ENCODE results near the gene UBA5.

UBA5 gene

DNA sequence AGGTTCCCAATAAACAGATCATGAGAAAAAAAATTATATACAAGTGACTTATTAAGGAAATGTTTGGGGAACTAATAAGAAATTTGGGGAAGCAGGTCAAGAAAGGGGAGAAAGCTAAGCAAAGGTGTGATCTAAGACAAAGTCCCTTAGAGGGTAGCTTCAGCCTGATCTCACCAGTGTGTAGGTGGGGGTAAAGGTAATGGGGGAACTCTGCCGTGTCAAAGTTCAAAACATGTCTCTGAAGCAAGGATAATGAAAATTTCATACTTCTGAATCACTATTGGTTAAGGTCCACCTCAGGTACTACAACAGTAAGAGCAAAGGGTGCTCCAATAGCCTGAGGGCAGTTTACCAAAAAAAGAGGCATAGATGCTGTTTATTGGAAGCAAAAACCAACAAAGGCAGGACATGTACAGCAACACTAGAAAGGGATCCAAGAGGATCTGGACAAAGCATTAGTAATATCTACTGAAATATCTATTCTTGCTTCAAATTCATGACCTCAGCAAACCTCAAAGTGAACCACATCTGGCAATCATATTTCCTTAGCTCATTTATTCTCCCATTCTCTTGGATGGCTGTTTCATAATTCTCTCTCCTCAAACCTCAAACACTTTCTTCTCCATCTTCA lies 7.4 kb upstream of the UBA5 start:
- H3K9ac ChIP-seq (ENCODE audit: low read length), result no peak overlapping the region

DNA sequence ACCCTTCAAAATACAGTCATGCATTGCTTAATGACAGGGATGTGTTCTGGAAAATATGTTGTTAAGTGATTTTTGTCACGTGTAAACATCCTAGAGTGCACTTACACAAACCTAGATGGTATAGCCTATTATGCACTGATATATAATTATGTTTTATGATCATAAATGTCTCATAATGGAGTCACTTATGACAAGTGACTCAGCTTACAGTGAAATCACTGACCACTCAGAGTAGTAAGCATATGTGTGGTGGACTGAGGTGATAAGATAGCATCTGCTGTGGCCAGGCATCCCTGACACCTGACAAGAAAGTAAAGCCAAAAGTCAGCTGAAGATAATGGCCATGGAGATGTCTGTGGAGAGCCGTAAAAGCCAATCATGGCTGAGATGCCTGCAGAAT lies 5.9 kb upstream of the UBA5 start:
- Histone ChIP-seq H3K9me3 (ENCODE audit: control insufficient read depth, insufficient read depth, low read depth, low read length) (no peaks in the 10 kb centered on the region), H3K36me3 (ENCODE audit: control insufficient read depth, insufficient read depth, low read length) (no peaks in the 10 kb centered on the region), H3K27me3 (ENCODE audit: control insufficient read depth, insufficient read depth, low read length) (no peaks in the 10 kb centered on the region), H3K4me1 (ENCODE audit: control insufficient read depth, insufficient read depth, low read length) (no peaks in the 10 kb centered on the region), H3K27ac (ENCODE audit: low read depth, low read length) (no peak overlapping the region), H3K9ac (ENCODE audit: low read length) (no peak overlapping the region), H3K4me3 (ENCODE audit: low read depth, low read length) (no peak overlapping the region)

More for the DNA sequence above, 7.4 kb upstream of the UBA5 start:
- H3K27me3 ChIP-seq (ENCODE audit: control insufficient read depth, insufficient read depth, low read length), result no peaks in the 10 kb centered on the region
- H3K4me3 ChIP-seq (ENCODE audit: low read depth, low read length), result no peak overlapping the region
- H3K27ac ChIP-seq (ENCODE audit: low read depth, low read length), result no peak overlapping the region
- no peaks in the 10 kb centered on the region for H3K36me3 ChIP-seq (ENCODE audit: control insufficient read depth, insufficient read depth, low read length)
- no peaks in the 10 kb centered on the region for H3K9me3 ChIP-seq (ENCODE audit: control insufficient read depth, insufficient read depth, low read depth, low read length)
- H3K4me1 ChIP-seq (ENCODE audit: control insufficient read depth, insufficient read depth, low read length), result no peaks in the 10 kb centered on the region

DNA sequence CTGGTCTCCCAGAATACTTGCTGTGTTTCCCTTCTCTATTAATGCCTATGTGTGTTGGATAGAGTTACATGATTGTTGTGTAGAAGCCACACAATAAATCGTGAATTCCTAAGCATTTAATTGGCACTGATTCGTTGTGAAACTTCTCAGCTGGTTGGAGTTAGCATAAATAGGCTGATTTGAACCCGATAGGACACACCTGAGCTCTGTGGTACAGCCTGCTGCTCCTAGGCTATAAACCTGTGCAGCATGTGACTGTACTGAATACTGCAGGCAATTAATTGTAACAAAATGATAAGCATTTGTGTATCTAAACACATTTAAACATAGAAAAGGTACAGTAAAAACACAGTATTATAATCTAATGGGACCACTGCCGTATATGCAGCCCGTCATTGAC lies 5.4 kb upstream of the UBA5 start:
- Histone ChIP-seq H3K9me3 (ENCODE audit: control insufficient read depth, insufficient read depth, low read depth, low read length) (no peaks in the 10 kb centered on the region), H3K4me1 (ENCODE audit: control insufficient read depth, insufficient read depth, low read length) (no peaks in the 10 kb centered on the region), H3K36me3 (ENCODE audit: control insufficient read depth, insufficient read depth, low read length) (no peaks in the 10 kb centered on the region), H3K9ac (ENCODE audit: low read length) (no peak overlapping the region), H3K4me3 (ENCODE audit: low read depth, low read length) (no peak overlapping the region), H3K27me3 (ENCODE audit: control insufficient read depth, insufficient read depth, low read length) (no peaks in the 10 kb centered on the region), H3K27ac (ENCODE audit: low read depth, low read length) (no peak overlapping the region)

- Histone ChIP-seq H3K4me1 (ENCODE audit: control insufficient read depth, insufficient read depth, low read length) (no peaks in the 10 kb centered on the region), H3K9ac (ENCODE audit: low read length) (no peak overlapping the region), H3K36me3 (ENCODE audit: control insufficient read depth, insufficient read depth, low read length) (no peaks in the 10 kb centered on the region), H3K27me3 (ENCODE audit: control insufficient read depth, insufficient read depth, low read length) (no peaks in the 10 kb centered on the region), H3K27ac (ENCODE audit: low read depth, low read length) (no peak overlapping the region), H3K9me3 (ENCODE audit: control insufficient read depth, insufficient read depth, low read depth, low read length) (no peaks in the 10 kb centered on the region), H3K4me3 (ENCODE audit: low read depth, low read length) (no peak overlapping the region)
Measured at GRCh38 chr3:132655471-132655870, 4.7 kb upstream of the UBA5 start.

DNA sequence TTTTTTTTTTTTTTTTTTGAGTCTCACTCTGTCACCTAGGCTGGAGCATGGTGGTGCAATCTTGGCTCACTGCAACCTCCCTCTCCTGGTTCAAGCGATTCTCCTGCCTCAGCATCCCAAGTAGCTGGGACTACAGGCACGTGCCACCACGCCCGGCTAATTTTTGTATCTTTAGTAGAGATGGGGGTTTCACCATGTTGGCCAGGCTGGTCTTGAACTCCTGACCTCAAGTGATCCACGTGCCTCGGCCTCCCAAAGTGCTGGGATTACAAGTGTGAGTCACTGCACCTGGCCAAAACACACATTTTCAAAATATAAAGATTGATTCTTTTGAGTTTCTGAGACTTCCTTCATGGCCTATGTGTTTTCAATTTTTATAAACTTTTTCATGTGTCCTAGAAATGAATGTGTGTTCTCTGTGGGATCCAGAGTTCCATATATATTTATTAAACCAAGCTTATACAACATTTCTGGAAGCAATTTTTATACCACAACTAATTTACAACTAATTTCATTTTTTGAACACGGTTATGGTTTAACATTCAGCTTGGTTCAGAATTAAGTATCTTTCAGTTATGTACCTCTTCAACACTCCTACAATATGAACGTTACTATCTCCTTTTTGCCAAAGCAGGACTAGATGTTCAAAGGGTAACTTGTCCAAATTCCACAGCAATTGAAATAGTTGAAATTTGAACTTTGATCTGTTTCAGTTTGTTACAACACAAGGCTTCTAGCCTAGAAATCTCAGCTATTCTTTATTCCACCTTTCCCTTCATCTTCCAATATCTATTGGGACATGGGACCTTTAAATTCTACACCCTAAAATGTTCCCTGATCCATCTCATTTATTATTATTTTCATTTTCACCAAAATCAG lies 2.0 kb upstream of the UBA5 start:
- Histone ChIP-seq H3K9me3 (ENCODE audit: control insufficient read depth, insufficient read depth, low read depth, low read length) (no peaks in the 10 kb centered on the region), H3K27me3 (ENCODE audit: control insufficient read depth, insufficient read depth, low read length) (no peaks in the 10 kb centered on the region), H3K4me3 (ENCODE audit: low read depth, low read length) (peak overlapping the region; percentile 92), H3K36me3 (ENCODE audit: control insufficient read depth, insufficient read depth, low read length) (no peaks in the 10 kb centered on the region), H3K27ac (ENCODE audit: low read depth, low read length) (no peak overlapping the region), H3K4me1 (ENCODE audit: control insufficient read depth, insufficient read depth, low read length) (no peaks in the 10 kb centered on the region), H3K9ac (ENCODE audit: low read length) (no peak overlapping the region)

DNA sequence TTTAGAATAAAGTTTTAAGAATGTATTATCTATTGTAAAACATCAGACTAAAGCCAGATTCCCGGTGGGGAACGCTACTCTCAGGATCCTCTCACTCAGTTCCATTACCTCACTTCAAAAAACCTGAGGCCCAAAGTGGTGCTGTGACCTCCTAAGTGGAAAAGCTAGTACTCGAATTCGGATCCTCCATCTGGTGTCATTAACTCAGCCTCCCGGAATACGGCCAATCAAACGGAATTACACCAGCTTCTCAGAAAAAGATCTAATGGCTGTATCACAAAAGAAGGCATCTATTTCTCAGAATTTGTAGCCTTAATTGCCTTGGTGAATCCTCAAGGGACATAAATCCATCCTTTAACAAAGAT lies 1.1 kb upstream of the UBA5 start:
- no peak overlapping the region for H3K27ac ChIP-seq (ENCODE audit: low read depth, low read length)
- no peaks in the 10 kb centered on the region for H3K9me3 ChIP-seq (ENCODE audit: control insufficient read depth, insufficient read depth, low read depth, low read length)
- no peaks in the 10 kb centered on the region for H3K4me1 ChIP-seq (ENCODE audit: control insufficient read depth, insufficient read depth, low read length)
- no peaks in the 10 kb centered on the region for H3K36me3 ChIP-seq (ENCODE audit: control insufficient read depth, insufficient read depth, low read length)
- no peaks in the 10 kb centered on the region for H3K27me3 ChIP-seq (ENCODE audit: control insufficient read depth, insufficient read depth, low read length)
- peak overlapping the region; percentile 92 for H3K4me3 ChIP-seq (ENCODE audit: low read depth, low read length)
- H3K9ac ChIP-seq (ENCODE audit: low read length), result peak overlapping the region; percentile 97

GRCh38 chr3:132659365-132660051 lies 621 bp upstream of the UBA5 start, which contains the start of gene ACAD11:
TSS of gene ACAD11 (minus strand) at chr3:132659809. CDS start at chr3:132659751, 58 bp downstream.
- peak within 1 kb of the TSS; percentile 92 for H3K4me3 ChIP-seq (ENCODE audit: low read depth, low read length)
- peak within 1 kb of the TSS; percentile 97 for H3K9ac ChIP-seq (ENCODE audit: low read length)
- no peaks in the 10 kb centered on the region for H3K4me1 ChIP-seq (ENCODE audit: control insufficient read depth, insufficient read depth, low read length)
- peak within 1 kb of the TSS; percentile 63 for H3K27ac ChIP-seq (ENCODE audit: low read depth, low read length)
- no peaks in the 10 kb centered on the region for H3K36me3 ChIP-seq (ENCODE audit: control insufficient read depth, insufficient read depth, low read length)
- H3K9me3 ChIP-seq (ENCODE audit: control insufficient read depth, insufficient read depth, low read depth, low read length), result no peaks in the 10 kb centered on the region
- no peaks in the 10 kb centered on the region for H3K27me3 ChIP-seq (ENCODE audit: control insufficient read depth, insufficient read depth, low read length)

GRCh38 chr3:132660811-132661070 lies 612 bp downstream of the UBA5 start:
- Histone ChIP-seq H3K27ac (ENCODE audit: low read depth, low read length) (peak overlapping the region; percentile 63; the same call in 1 of the 2 replicates), H3K27me3 (ENCODE audit: control insufficient read depth, insufficient read depth, low read length) (no peaks in the 10 kb centered on the region), H3K9ac (ENCODE audit: low read length) (peak overlapping the region; percentile 97), H3K4me3 (ENCODE audit: low read depth, low read length) (peak overlapping the region; percentile 92), H3K36me3 (ENCODE audit: control insufficient read depth, insufficient read depth, low read length) (no peaks in the 10 kb centered on the region), H3K9me3 (ENCODE audit: control insufficient read depth, insufficient read depth, low read depth, low read length) (no peaks in the 10 kb centered on the region), H3K4me1 (ENCODE audit: control insufficient read depth, insufficient read depth, low read length) (no peaks in the 10 kb centered on the region)

- Histone ChIP-seq H3K9me3 (ENCODE audit: control insufficient read depth, insufficient read depth, low read depth, low read length) (no peaks in the 10 kb centered on the region), H3K9ac (ENCODE audit: low read length) (peak overlapping the region; percentile 97), H3K27ac (ENCODE audit: low read depth, low read length) (no peak overlapping the region), H3K4me1 (ENCODE audit: control insufficient read depth, insufficient read depth, low read length) (no peaks in the 10 kb centered on the region), H3K4me3 (ENCODE audit: low read depth, low read length) (peak overlapping the region; percentile 92), H3K36me3 (ENCODE audit: control insufficient read depth, insufficient read depth, low read length) (no peaks in the 10 kb centered on the region), H3K27me3 (ENCODE audit: control insufficient read depth, insufficient read depth, low read length) (no peaks in the 10 kb centered on the region)
Measured at GRCh38 chr3:132661101-132661500, 972 bp downstream of the UBA5 start.

- Histone ChIP-seq H3K9ac (ENCODE audit: low read length) (no peak overlapping the region), H3K27me3 (ENCODE audit: control insufficient read depth, insufficient read depth, low read length) (no peaks in the 10 kb centered on the region), H3K9me3 (ENCODE audit: control insufficient read depth, insufficient read depth, low read depth, low read length) (no peaks in the 10 kb centered on the region), H3K4me3 (ENCODE audit: low read depth, low read length) (no peak overlapping the region), H3K27ac (ENCODE audit: low read depth, low read length) (no peak overlapping the region), H3K4me1 (ENCODE audit: control insufficient read depth, insufficient read depth, low read length) (no peaks in the 10 kb centered on the region), H3K36me3 (ENCODE audit: control insufficient read depth, insufficient read depth, low read length) (peaks cover 11% of the 10 kb centered on the region)
Measured at GRCh38 chr3:132662212-132662611, 2.1 kb downstream of the UBA5 start.

GRCh38 chr3:132665230-132665745 lies 5.2 kb downstream of the UBA5 start:
- no peak overlapping the region for H3K27ac ChIP-seq (ENCODE audit: low read depth, low read length)
- H3K36me3 ChIP-seq (ENCODE audit: control insufficient read depth, insufficient read depth, low read length), result peaks cover 25% of the 10 kb centered on the region
- no peak overlapping the region for H3K4me3 ChIP-seq (ENCODE audit: low read depth, low read length)
- 0 out of 2 replicates have a peak, but pooled peaks cover 6% of the 10 kb centered on the region for H3K4me1 ChIP-seq (ENCODE audit: control insufficient read depth, insufficient read depth, low read length)
- H3K9ac ChIP-seq (ENCODE audit: low read length), result no peak overlapping the region
- H3K9me3 ChIP-seq (ENCODE audit: control insufficient read depth, insufficient read depth, low read depth, low read length), result no peaks in the 10 kb centered on the region
- no peaks in the 10 kb centered on the region for H3K27me3 ChIP-seq (ENCODE audit: control insufficient read depth, insufficient read depth, low read length)
